ENCODE results near the gene HNRNPH3. TPM values are rescaled to one million over a fixed set of nuclear protein-coding genes. Genes with fewer than 3 reads are reported as not detected.

HNRNPH3 gene
- total RNA-seq, 1 donor from 2014 or later, result 47.5 TPM

GRCh38 chr10:68330852-68331454 is 911 bp upstream of the HNRNPH3 start:
- no peak for DNase-seq (ENCODE audit: extremely low read depth, low read depth, low spot score)

GRCh38 chr10:68332259-68333057 is 594 bp downstream of the HNRNPH3 start, which contains the start of gene PBLD:
PBLD (minus strand) TSS chr10:68332928; CDS start chr10:68306844, 26,084 bp downstream.
- no peak for DNase-seq (ENCODE audit: extremely low read depth, low read depth, low spot score)

- DNase-seq (ENCODE audit: extremely low read depth, low read depth, low spot score), result no peak
These were observed 1.2 kb downstream of the HNRNPH3 start for GRCh38 chr10:68333058-68333395.

- DNase-seq (ENCODE audit: extremely low read depth, low read depth, low spot score), result no peak
These were observed 1.9 kb downstream of the HNRNPH3 start for GRCh38 chr10:68333440-68334431.

- DNase-seq (ENCODE audit: extremely low read depth, low read depth, low spot score), result no peak
These were observed 3.0 kb downstream of the HNRNPH3 start for GRCh38 chr10:68334672-68335467.

GRCh38 chr10:68336754-68337351 is 5.0 kb downstream of the HNRNPH3 start:
- no peak for DNase-seq (ENCODE audit: extremely low read depth, low read depth, low spot score)

GRCh38 chr10:68340358-68341080 is 8.7 kb downstream of the HNRNPH3 start:
- no peak for DNase-seq (ENCODE audit: extremely low read depth, low read depth, low spot score)

- no peak for DNase-seq (ENCODE audit: extremely low read depth, low read depth, low spot score)
These were observed 11.1 kb downstream of the HNRNPH3 start for GRCh38 chr10:68342909-68343516.

- no peak for DNase-seq (ENCODE audit: extremely low read depth, low read depth, low spot score)
These were observed 13.8 kb downstream of the HNRNPH3 start for GRCh38 chr10:68345621-68346020.

- no peak for DNase-seq (ENCODE audit: extremely low read depth, low read depth, low spot score)
These were observed 14.9 kb downstream of the HNRNPH3 start for GRCh38 chr10:68346774-68347173.

- DNase-seq (ENCODE audit: extremely low read depth, low read depth, low spot score), result no peak
These were observed 16.4 kb downstream of the HNRNPH3 start for GRCh38 chr10:68348265-68348741.

GRCh38 chr10:68353537-68353936 is 21.7 kb downstream of the HNRNPH3 start:
- DNase-seq (ENCODE audit: extremely low read depth, low read depth, low spot score), result no peak

GRCh38 chr10:68359189-68359588 is 27.3 kb downstream of the HNRNPH3 start:
- no peak for DNase-seq (ENCODE audit: extremely low read depth, low read depth, low spot score)

- no peak for DNase-seq (ENCODE audit: extremely low read depth, low read depth, low spot score)
These were observed 30.7 kb downstream of the HNRNPH3 start for GRCh38 chr10:68362590-68362989.

- no peak for DNase-seq (ENCODE audit: extremely low read depth, low read depth, low spot score)
These were observed 32.4 kb downstream of the HNRNPH3 start for GRCh38 chr10:68364101-68364886.

GRCh38 chr10:68365611-68366010 is 33.7 kb downstream of the HNRNPH3 start:
- DNase-seq (ENCODE audit: extremely low read depth, low read depth, low spot score), result no peak

GRCh38 chr10:68366600-68366999 is 34.7 kb downstream of the HNRNPH3 start:
- DNase-seq (ENCODE audit: extremely low read depth, low read depth, low spot score), result no peak

- no peak for DNase-seq (ENCODE audit: extremely low read depth, low read depth, low spot score)
These were observed 35.3 kb downstream of the HNRNPH3 start for GRCh38 chr10:68367121-68367520.

Measured in glomerular endothelial cell (primary cell).